PC-9 (cell line): Measurements from ENCODE around the gene KCNT2. TPM values are rescaled to one million over a fixed set of nuclear protein-coding genes. Genes with fewer than 3 reads are reported as not detected.

ENCODE experiments used
- BruUV-seq: library from RNA; stranded (reverse); fragments of 400-500 nt; replicated peaks from 2 replicates; lab custom pipeline; 2021; lab: Mats Ljungman, UMichigan
- CTCF ChIA-PET: fragments of 300-600 bp; sonication (Branson Sonifier 250); formaldehyde crosslinking; loops from one replicate; lab custom pipeline; 2022; ENCODE audit warnings: antibody characterized with exemption; lab: Charles Lee
- POLR2A ChIA-PET: fragments of 300-600 bp; sonication (Branson Sonifier 250); formaldehyde crosslinking; loops from one replicate; lab custom pipeline; 2022; ENCODE audit warnings: antibody characterized with exemption; ENCODE audit not compliant: unreplicated experiment; lab: Charles Lee
- DNase-seq, 2 experiments: peaks; one replicate each; pipeline versions ENCODE4 v3.0.0 to v3.0.0-alpha.2; 2015 to 2022; ENCODE audit warnings: mixed read lengths in 1 of 2
- H2AFZ ChIP-seq: fragments of 200-600 bp; sonication (generic); 2 replicates; pipeline ENCODE4 v1.8.1; 2017; ENCODE audit warnings: antibody characterized with exemption
- H3F3A ChIP-seq: fragments of 200-600 bp; sonication (generic); 2 replicates; pipeline ENCODE4 v1.8.1; 2017; ENCODE audit warnings: antibody characterized with exemption, mild to moderate bottlenecking, low read depth; ENCODE audit not compliant: insufficient read depth
- H3K27ac ChIP-seq: fragments of 200-600 bp; sonication (generic); 2 replicates; pipeline ENCODE4 v1.6.1; 2016; ENCODE audit warnings: mixed run types
- H3K27me3 ChIP-seq: fragments of 200-600 bp; sonication (generic); 2 replicates; pipeline ENCODE4 v1.6.1; 2016; ENCODE audit warnings: low read depth, mixed run types; ENCODE audit not compliant: insufficient read depth
- H3K36me3 ChIP-seq: fragments of 200-600 bp; sonication (generic); 2 replicates; pipeline ENCODE4 v1.6.1; 2016; ENCODE audit warnings: low read depth, mixed run types
- H3K4me1 ChIP-seq: fragments of 200-600 bp; sonication (generic); replicated peaks from 2 replicates; pipeline ENCODE4 v1.6.1; 2016; ENCODE audit warnings: mixed run types; ENCODE audit not compliant: insufficient read depth
- H3K4me2 ChIP-seq: fragments of 200-600 bp; sonication (generic); 2 replicates; pipeline ENCODE4 v1.6.1; 2017; ENCODE audit warnings: mixed run types
- H3K4me3 ChIP-seq: fragments of 200-600 bp; sonication (generic); 2 replicates; pipeline ENCODE4 v1.6.1; 2016; ENCODE audit warnings: mixed run types
- H3K79me2 ChIP-seq: fragments of 200-600 bp; sonication (generic); 2 replicates; pipeline ENCODE4 v1.6.1; 2017; ENCODE audit warnings: low read depth, mixed run types
- H3K9me2 ChIP-seq: fragments of 200-600 bp; sonication (generic); 2 replicates; pipeline ENCODE4 v1.8.1; 2017; ENCODE audit warnings: mild to moderate bottlenecking; ENCODE audit not compliant: insufficient read depth
- H3K9me3 ChIP-seq: fragments of 200-600 bp; sonication (generic); 2 replicates; pipeline ENCODE4 v1.8.1; 2016; ENCODE audit warnings: low read depth; ENCODE audit not compliant: insufficient read depth
- H4K20me1 ChIP-seq: fragments of 200-600 bp; sonication (generic); 2 replicates; pipeline ENCODE4 v1.8.1; 2017; ENCODE audit not compliant: insufficient read depth
- EZH2 ChIP-seq: fragments of 200-600 bp; sonication (generic); IDR thresholded peaks from 2 replicates; pipeline ENCODE4 v1.8.0; 2017; ENCODE audit warnings: antibody characterized with exemption, low read depth
- intact Hi-C: fragments of 100-400 bp; cut with micrococcal nuclease; formaldehyde crosslinking; loops from one replicate; pipeline ENCODE4 v1.10.0; 2022; ENCODE audit not compliant: unreplicated experiment
- total RNA-seq: library from RNA; stranded (reverse); gene quantifications from 2 replicates; pipeline ENCODE4 v1.2.3, GENCODE V29; 2021
- TF ChIP-seq, protein P1 (sequence below): fragments of 200-600 bp; sonication (generic); conservative IDR thresholded peaks from 2 replicates; pipeline ENCODE4 v1.6.1; 2017; ENCODE audit warnings: mixed run types, antibody characterized with exemption, mild to moderate bottlenecking, moderate library complexity

Gene KCNT2
- total RNA-seq, 1 experiment from 2014 or later, result 0.90 TPM

DNA sequence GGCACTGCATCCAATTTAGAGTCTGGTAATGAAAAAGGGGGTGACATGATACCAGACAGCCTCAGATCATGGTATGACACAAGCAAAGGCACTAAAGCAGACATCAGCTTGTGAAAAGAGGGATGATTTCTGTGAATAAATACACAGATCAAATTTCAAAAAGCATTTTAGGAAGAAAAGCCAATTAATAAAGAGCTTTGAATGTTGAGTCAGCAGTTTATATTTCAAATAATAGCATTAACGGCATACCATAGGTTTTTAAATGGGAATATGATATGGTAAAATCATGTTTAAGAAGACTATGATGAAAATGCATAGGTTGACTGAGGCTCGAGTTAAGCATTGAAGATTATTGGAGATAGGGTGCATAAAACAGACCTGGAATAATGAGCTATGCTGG, 13.5 kb downstream of the KCNT2 start:
- no peak for TF ChIP-seq EZH2
- TF ChIP-seq, protein P1, sequence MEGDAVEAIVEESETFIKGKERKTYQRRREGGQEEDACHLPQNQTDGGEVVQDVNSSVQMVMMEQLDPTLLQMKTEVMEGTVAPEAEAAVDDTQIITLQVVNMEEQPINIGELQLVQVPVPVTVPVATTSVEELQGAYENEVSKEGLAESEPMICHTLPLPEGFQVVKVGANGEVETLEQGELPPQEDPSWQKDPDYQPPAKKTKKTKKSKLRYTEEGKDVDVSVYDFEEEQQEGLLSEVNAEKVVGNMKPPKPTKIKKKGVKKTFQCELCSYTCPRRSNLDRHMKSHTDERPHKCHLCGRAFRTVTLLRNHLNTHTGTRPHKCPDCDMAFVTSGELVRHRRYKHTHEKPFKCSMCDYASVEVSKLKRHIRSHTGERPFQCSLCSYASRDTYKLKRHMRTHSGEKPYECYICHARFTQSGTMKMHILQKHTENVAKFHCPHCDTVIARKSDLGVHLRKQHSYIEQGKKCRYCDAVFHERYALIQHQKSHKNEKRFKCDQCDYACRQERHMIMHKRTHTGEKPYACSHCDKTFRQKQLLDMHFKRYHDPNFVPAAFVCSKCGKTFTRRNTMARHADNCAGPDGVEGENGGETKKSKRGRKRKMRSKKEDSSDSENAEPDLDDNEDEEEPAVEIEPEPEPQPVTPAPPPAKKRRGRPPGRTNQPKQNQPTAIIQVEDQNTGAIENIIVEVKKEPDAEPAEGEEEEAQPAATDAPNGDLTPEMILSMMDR, result no peak
- no TSS peak for BruUV-seq
- Histone ChIP-seq H3F3A (no peaks in the 10 kb centered on the region), H4K20me1 (no peaks in the 10 kb centered on the region), H3K4me3 (no peak overlapping the region), H3K27me3 (no peaks in the 10 kb centered on the region), H3K9me2 (peaks cover 4% of the 10 kb centered on the region; the same call in 1 of the 2 replicates), H3K36me3 (no peaks in the 10 kb centered on the region), H3K4me2 (no peak overlapping the region), H3K79me2 (no peaks in the 10 kb centered on the region), H2AFZ (no peak overlapping the region), H3K27ac (no peak overlapping the region), H3K4me1 (no peaks in the 10 kb centered on the region), H3K9me3 (no peaks in the 10 kb centered on the region)
- intact Hi-C loops, result no loop called here
- DNase-seq, result no peak
- POLR2A ChIA-PET, result no interaction called here
- CTCF ChIA-PET, result no interaction called here

DNA sequence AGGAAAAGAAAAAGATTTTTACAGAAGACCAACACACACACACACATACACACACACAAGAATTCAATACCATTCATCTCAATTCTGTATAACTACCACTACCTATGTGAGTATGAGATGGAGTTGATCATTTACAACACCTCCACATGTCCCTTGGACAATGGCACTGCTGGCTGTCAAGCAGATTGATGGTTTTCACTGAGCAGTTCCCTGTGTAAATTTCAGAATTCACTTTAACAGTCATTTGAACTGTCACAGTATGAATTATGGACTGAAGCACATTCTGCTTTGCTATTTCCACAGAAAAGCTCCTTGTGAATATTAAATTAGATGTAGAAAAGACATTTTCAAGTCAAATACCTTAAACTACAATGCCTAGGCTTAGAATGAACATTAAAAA, 14.3 kb downstream of the KCNT2 start:
- intact Hi-C loops, result no loop called here
- no peaks in the 10 kb centered on the region for H3F3A ChIP-seq
- TF ChIP-seq, protein P1, result no peak
- no peak for TF ChIP-seq EZH2
- no peak overlapping the region for H2AFZ ChIP-seq
- DNase-seq, result no peak
- ChIA-PET POLR2A (no interaction called here), CTCF (no interaction called here)
- no peaks in the 10 kb centered on the region for H3K79me2 ChIP-seq
- H4K20me1 ChIP-seq, result no peaks in the 10 kb centered on the region
- peaks cover 4% of the 10 kb centered on the region; the same call in 1 of the 2 replicates for H3K9me2 ChIP-seq
- H3K4me1 ChIP-seq, result no peaks in the 10 kb centered on the region
- no peak overlapping the region for H3K4me2 ChIP-seq
- H3K27ac ChIP-seq, result no peak overlapping the region
- H3K4me3 ChIP-seq, result no peak overlapping the region
- no TSS peak for BruUV-seq
- no peaks in the 10 kb centered on the region for H3K36me3 ChIP-seq
- no peaks in the 10 kb centered on the region for H3K27me3 ChIP-seq
- H3K9me3 ChIP-seq, result no peaks in the 10 kb centered on the region

DNA sequence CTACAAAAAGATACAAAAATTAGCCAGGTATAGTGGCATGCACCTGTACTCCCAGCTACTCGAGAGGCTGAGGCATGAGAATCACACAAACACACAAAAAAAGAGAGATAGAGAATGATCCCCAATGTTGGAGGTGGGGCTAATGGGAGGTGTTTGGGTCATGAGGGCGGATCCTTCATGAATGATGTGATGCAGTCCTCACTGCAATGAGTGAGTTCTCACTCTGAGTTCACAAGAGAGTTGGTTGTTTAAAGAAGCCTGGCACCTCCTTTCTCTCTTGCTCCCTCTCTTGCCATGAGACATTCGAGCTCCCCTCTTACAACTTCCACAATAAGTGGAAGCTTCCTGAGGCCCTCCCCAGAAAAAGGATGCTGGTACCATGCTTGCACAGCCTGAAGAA, 17.3 kb downstream of the KCNT2 start:
- ChIA-PET POLR2A (no interaction called here), CTCF (no interaction called here)
- Histone ChIP-seq H4K20me1 (no peaks in the 10 kb centered on the region), H3K27ac (no peak overlapping the region), H3K36me3 (no peaks in the 10 kb centered on the region), H3K9me2 (peaks cover 4% of the 10 kb centered on the region; the same call in 1 of the 2 replicates), H3K4me2 (no peak overlapping the region), H3F3A (no peaks in the 10 kb centered on the region), H3K79me2 (no peaks in the 10 kb centered on the region), H2AFZ (peak overlapping the region; percentile 56; the same call in 1 of the 2 replicates), H3K27me3 (no peaks in the 10 kb centered on the region), H3K4me1 (no peaks in the 10 kb centered on the region), H3K4me3 (no peak overlapping the region), H3K9me3 (no peaks in the 10 kb centered on the region)
- no peak for TF ChIP-seq EZH2
- TF ChIP-seq, protein P1, result no peak
- no TSS peak for BruUV-seq
- intact Hi-C loops, result no loop called here
- DNase-seq, result no peak
